Measurements from ENCODE around the gene PRORP. TPM values are rescaled to one million over a fixed set of nuclear protein-coding genes. Genes with fewer than 3 reads are reported as not detected.

The PRORP gene
- total and polyA plus RNA-seq, 2 experiments from 2014 or later: 28.8 to 50.4 TPM

DNA sequence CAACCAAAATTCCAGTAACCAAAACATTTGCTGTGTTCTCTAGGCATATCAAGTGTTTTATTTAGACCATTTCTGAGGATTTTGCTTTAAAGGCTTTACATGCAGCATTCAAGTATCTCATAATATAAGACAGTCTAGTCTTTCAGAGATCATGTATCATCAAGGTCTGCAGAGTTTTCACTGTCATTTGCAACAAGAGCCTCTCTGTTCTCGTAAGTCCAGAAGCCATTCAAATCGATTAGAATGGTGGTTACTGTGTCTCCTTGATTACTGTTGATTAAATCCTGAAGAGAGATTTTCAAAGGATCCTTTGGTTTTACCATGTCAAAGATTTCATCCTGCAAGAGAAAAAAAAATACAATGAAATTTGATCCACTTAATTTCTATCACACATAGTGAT lies 36.9 kb upstream of the PRORP start (continued):
- TF ChIP-seq, protein P1, sequence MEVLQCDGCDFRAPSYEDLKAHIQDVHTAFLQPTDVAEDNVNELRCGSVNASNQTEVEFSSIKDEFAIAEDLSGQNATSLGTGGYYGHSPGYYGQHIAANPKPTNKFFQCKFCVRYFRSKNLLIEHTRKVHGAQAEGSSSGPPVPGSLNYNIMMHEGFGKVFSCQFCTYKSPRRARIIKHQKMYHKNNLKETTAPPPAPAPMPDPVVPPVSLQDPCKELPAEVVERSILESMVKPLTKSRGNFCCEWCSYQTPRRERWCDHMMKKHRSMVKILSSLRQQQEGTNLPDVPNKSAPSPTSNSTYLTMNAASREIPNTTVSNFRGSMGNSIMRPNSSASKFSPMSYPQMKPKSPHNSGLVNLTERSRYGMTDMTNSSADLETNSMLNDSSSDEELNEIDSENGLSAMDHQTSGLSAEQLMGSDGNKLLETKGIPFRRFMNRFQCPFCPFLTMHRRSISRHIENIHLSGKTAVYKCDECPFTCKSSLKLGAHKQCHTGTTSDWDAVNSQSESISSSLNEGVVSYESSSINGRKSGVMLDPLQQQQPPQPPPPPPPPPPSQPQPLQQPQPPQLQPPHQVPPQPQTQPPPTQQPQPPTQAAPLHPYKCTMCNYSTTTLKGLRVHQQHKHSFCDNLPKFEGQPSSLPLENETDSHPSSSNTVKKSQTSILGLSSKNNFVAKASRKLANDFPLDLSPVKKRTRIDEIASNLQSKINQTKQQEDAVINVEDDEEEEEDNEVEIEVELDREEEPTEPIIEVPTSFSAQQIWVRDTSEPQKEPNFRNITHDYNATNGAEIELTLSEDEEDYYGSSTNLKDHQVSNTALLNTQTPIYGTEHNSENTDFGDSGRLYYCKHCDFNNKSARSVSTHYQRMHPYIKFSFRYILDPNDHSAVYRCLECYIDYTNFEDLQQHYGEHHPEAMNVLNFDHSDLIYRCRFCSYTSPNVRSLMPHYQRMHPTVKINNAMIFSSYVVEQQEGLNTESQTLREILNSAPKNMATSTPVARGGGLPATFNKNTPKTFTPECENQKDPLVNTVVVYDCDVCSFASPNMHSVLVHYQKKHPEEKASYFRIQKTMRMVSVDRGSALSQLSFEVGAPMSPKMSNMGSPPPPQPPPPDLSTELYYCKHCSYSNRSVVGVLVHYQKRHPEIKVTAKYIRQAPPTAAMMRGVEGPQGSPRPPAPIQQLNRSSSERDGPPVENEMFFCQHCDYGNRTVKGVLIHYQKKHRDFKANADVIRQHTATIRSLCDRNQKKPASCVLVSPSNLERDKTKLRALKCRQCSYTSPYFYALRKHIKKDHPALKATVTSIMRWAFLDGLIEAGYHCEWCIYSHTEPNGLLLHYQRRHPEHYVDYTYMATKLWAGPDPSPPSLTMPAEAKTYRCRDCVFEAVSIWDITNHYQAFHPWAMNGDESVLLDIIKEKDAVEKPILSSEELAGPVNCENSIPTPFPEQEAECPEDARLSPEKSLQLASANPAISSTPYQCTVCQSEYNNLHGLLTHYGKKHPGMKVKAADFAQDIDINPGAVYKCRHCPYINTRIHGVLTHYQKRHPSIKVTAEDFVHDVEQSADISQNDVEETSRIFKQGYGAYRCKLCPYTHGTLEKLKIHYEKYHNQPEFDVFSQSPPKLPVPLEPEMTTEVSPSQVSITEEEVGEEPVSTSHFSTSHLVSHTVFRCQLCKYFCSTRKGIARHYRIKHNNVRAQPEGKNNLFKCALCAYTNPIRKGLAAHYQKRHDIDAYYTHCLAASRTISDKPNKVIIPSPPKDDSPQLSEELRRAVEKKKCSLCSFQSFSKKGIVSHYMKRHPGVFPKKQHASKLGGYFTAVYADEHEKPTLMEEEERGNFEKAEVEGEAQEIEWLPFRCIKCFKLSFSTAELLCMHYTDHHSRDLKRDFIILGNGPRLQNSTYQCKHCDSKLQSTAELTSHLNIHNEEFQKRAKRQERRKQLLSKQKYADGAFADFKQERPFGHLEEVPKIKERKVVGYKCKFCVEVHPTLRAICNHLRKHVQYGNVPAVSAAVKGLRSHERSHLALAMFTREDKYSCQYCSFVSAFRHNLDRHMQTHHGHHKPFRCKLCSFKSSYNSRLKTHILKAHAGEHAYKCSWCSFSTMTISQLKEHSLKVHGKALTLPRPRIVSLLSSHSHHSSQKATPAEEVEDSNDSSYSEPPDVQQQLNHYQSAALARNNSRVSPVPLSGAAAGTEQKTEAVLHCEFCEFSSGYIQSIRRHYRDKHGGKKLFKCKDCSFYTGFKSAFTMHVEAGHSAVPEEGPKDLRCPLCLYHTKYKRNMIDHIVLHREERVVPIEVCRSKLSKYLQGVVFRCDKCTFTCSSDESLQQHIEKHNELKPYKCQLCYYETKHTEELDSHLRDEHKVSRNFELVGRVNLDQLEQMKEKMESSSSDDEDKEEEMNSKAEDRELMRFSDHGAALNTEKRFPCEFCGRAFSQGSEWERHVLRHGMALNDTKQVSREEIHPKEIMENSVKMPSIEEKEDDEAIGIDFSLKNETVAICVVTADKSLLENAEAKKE (CRISPR knock-in tag; IDR thresholded peaks at IDR 0.05): no peak

GRCh38 chr14:35088514-35088913 lies 33.8 kb upstream of the PRORP start:
- Histone ChIP-seq H3K4me2 (no peak overlapping the region), H4K20me1 (replicated peaks; ENCODE audit: insufficient read depth) (no peaks in the 10 kb centered on the region; the same call in 1 of the 2 replicates), H3K79me2 (replicated peaks; ENCODE audit: insufficient read depth) (no peaks in the 10 kb centered on the region), H3K4me3 (no peak overlapping the region), H2AFZ (no peak overlapping the region), H3K27me3 (ENCODE audit: insufficient read depth) (no peaks in the 10 kb centered on the region), H3K4me1 (ENCODE audit: insufficient read depth) (no peaks in the 10 kb centered on the region), H3K36me3 (ENCODE audit: insufficient read depth) (peaks cover 9% of the 10 kb centered on the region), H3K27ac (ENCODE audit: low read depth) (no peak overlapping the region; the same call in 1 of the 2 replicates), H3K9me2 (ENCODE audit: insufficient read depth) (no peaks in the 10 kb centered on the region), H3F3A (replicated peaks; ENCODE audit: low read depth) (no peaks in the 10 kb centered on the region)
- H3K36me3 Mint-ChIP-seq (ENCODE audit: low read depth): peaks cover 55% of the 10 kb centered on the region; the same call in 2 of the 3 replicates
- peaks cover 2% of the 10 kb centered on the region for H3K27me3 Mint-ChIP-seq (ENCODE audit: insufficient read depth, low read depth, poor library complexity)
- H3K4me1 Mint-ChIP-seq: no peaks in the 10 kb centered on the region
- H3K4me3 Mint-ChIP-seq: no peak overlapping the region
- no peak for ATAC-seq
- H3K9me3 Mint-ChIP-seq: peaks cover 4% of the 10 kb centered on the region; the same call in 1 of the 3 replicates
- DNase-seq (ENCODE audit: low spot score): no peak
- H3K27ac Mint-ChIP-seq: no peak overlapping the region
- TF ChIP-seq, protein P1 (CRISPR knock-in tag; IDR thresholded peaks at IDR 0.05): no peak
- TF ChIP-seq, protein P2, sequence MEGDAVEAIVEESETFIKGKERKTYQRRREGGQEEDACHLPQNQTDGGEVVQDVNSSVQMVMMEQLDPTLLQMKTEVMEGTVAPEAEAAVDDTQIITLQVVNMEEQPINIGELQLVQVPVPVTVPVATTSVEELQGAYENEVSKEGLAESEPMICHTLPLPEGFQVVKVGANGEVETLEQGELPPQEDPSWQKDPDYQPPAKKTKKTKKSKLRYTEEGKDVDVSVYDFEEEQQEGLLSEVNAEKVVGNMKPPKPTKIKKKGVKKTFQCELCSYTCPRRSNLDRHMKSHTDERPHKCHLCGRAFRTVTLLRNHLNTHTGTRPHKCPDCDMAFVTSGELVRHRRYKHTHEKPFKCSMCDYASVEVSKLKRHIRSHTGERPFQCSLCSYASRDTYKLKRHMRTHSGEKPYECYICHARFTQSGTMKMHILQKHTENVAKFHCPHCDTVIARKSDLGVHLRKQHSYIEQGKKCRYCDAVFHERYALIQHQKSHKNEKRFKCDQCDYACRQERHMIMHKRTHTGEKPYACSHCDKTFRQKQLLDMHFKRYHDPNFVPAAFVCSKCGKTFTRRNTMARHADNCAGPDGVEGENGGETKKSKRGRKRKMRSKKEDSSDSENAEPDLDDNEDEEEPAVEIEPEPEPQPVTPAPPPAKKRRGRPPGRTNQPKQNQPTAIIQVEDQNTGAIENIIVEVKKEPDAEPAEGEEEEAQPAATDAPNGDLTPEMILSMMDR (conservative IDR thresholded peaks at IDR 0.05; ENCODE audit: low read depth in 2 of 2): no peak
- TF ChIP-seq JUNB (IDR thresholded peaks at IDR 0.05; ENCODE audit: unreplicated experiment) (no peak), CREB1 (CRISPR knock-in tag; IDR thresholded peaks at IDR 0.05; ENCODE audit: low read depth) (no peak), STAT1 (IDR thresholded peaks at IDR 0.05; ENCODE audit: unreplicated experiment) (no peak)
